OCI-LY3 (cell line): ENCODE measurements around the gene KIF27.

ENCODE experiments used
- EZH2phosphoT487 ChIP-seq: fragments of 200-600 bp; shearing (Covaris generic); IDR thresholded peaks from 2 replicates; pipeline ENCODE4 v1.6.1; 2018; ENCODE audit warnings: antibody characterized with exemption, mixed run types, low read depth
- TF ChIP-seq, protein P1 (sequence below): fragments of 200-600, 300-600 bp; sonication (generic); IDR thresholded peaks from 2 replicates; pipeline ENCODE4 v1.5.1; 2014; ENCODE audit warnings: antibody characterized with exemption, low read length, low read depth

DNA sequence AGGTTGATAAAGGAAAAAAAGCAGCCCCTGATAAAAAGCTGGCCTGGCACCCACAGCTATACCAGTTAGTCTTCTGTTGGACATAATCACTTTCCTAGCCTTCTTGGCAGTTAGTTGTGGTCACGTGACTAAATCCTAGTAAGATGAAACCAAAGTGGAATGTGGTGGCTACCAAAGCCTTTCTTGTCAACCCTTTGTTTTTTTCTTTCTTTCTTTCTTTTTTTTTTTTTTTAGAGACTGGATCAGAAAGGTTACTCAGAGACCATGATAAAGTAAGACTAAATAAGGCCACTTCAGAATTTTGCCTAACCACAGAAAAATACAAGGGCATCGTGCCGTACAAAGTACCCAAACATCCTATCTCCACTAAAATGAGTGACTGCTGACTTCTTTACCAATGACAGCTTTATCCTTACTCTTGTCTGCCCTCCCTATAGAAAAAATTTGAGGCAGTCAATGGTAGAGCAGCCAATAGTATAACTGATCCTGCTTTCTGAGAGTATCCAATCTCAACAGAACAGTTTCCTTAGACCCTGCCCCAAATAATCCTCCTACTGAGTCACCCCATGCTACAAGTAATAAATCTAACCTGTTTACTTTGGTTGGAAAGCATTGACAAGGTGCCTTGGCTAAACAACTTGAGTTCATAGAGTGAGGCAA is 14.2 kb upstream of the KIF27 start:
- TF ChIP-seq, protein P1, sequence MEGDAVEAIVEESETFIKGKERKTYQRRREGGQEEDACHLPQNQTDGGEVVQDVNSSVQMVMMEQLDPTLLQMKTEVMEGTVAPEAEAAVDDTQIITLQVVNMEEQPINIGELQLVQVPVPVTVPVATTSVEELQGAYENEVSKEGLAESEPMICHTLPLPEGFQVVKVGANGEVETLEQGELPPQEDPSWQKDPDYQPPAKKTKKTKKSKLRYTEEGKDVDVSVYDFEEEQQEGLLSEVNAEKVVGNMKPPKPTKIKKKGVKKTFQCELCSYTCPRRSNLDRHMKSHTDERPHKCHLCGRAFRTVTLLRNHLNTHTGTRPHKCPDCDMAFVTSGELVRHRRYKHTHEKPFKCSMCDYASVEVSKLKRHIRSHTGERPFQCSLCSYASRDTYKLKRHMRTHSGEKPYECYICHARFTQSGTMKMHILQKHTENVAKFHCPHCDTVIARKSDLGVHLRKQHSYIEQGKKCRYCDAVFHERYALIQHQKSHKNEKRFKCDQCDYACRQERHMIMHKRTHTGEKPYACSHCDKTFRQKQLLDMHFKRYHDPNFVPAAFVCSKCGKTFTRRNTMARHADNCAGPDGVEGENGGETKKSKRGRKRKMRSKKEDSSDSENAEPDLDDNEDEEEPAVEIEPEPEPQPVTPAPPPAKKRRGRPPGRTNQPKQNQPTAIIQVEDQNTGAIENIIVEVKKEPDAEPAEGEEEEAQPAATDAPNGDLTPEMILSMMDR, result no peak
- TF ChIP-seq EZH2phosphoT487, result no peak
